ENCODE results near the gene CRIP2.

CRIP2 gene

GRCh38 chr14:105528586-105529318, 54.1 kb downstream of the CRIP2 start:
- no peak for DNase-seq (ENCODE audit: extremely low spot score)
- TF ChIP-seq SUZ12 (IDR thresholded peaks at IDR 0.05) = no peak
- TF ChIP-seq NFRKB (IDR thresholded peaks at IDR 0.05) = no peak
- no peak for TF ChIP-seq L3MBTL2 (conservative IDR thresholded peaks at IDR 0.05)
- TF ChIP-seq FOXA1 (IDR thresholded peaks at IDR 0.05) = no peak
- TF ChIP-seq SP1 (IDR thresholded peaks at IDR 0.05) = no peak
- no peak for TF ChIP-seq ELF4 (IDR thresholded peaks at IDR 0.05)
- no peak for TF ChIP-seq ZNF384 (IDR thresholded peaks at IDR 0.05)
- TF ChIP-seq ARNT (IDR thresholded peaks at IDR 0.05) = no peak
- TF ChIP-seq FOXK2 (IDR thresholded peaks at IDR 0.05) = no peak
- no peak for TF ChIP-seq HDGF (IDR thresholded peaks at IDR 0.05; ENCODE audit: borderline replicate concordance)
- TF ChIP-seq BHLHE40 (IDR thresholded peaks at IDR 0.05; ENCODE audit: borderline replicate concordance) = no peak
- TF ChIP-seq PKNOX1 (IDR thresholded peaks at IDR 0.05) = no peak
- TF ChIP-seq CTBP1 (IDR thresholded peaks at IDR 0.05; ENCODE audit: borderline replicate concordance) = no peak
- TF ChIP-seq LEF1 (IDR thresholded peaks at IDR 0.05; ENCODE audit: borderline replicate concordance) = no peak
- TF ChIP-seq TARDBP (IDR thresholded peaks at IDR 0.05) = no peak
- ChIA-PET CTCF (interaction anchor here (0.6 to 1.8 kb wide), 4 partner anchors 25 to 422 kb away, joined by 3 to 7 read pairs (median 3); no protein-coding TSS in a partner anchor), POLR2A (interaction anchor here (0.6 to 1.5 kb wide), 6 partner anchors 8 to 158 kb away, joined by 3 to 14 read pairs (median 6); no protein-coding TSS in a partner anchor)

- DNase-seq (ENCODE audit: extremely low spot score) = no peak
- ChIA-PET POLR2A (no interaction called here), CTCF (interaction anchor here (1.8 kb wide), 1 partner anchor 39 kb away, joined by 7 read pairs; no protein-coding TSS in a partner anchor)
- TF ChIP-seq FOXK2 (IDR thresholded peaks at IDR 0.05) = no peak
- no peak for TF ChIP-seq SP1 (IDR thresholded peaks at IDR 0.05)
- no peak for TF ChIP-seq SUZ12 (IDR thresholded peaks at IDR 0.05)
- TF ChIP-seq HDGF (IDR thresholded peaks at IDR 0.05; ENCODE audit: borderline replicate concordance) = no peak
- TF ChIP-seq FOXM1 (IDR thresholded peaks at IDR 0.05; ENCODE audit: borderline replicate concordance) = no peak
These were observed 54.6 kb downstream of the CRIP2 start for GRCh38 chr14:105529319-105529568.

Data from HEK293T (cell line).